Heart right ventricle (tissue), 16 donors: ENCODE measurements around the gene LRRC25. TPM values are rescaled to one million over a fixed set of nuclear protein-coding genes. Genes with fewer than 3 reads are reported as not detected.

Source experiments
- ATAC-seq, 8 donors: fragments of 200-7000 bp; cut with Tn5 transposase; one replicate each; pipeline ENCODE4 v1.9.1; 2020; ENCODE audit warnings: mild to moderate bottlenecking in 8 of 8, moderate library complexity in 8 of 8, moderate number of reproducible peaks in 1 of 8
- DNase-seq, 2 donors: peaks; one replicate each; pipeline ENCODE4 v3.0.0-alpha.2; 2020
- H3K27ac ChIP-seq, 10 donors: fragments of 200-600 bp; sonication (generic) in 2 of 10; one replicate each; pipeline versions ENCODE4 v1.5.0 to v1.8.0; 2020 to 2022; ENCODE audit warnings: mild to moderate bottlenecking in 3 of 10
- H3K27me3 ChIP-seq, 7 donors: fragments of 200-600 bp; one replicate each; pipeline ENCODE4 v1.8.0; 2021 to 2022; ENCODE audit warnings: mild to moderate bottlenecking in 2 of 7
- H3K36me3 ChIP-seq, 9 donors: fragments of 200-600 bp; sonication (generic) in 1 of 9; one replicate each; pipeline versions ENCODE4 v1.5.0 to v1.8.0; 2020 to 2022; ENCODE audit warnings: mild to moderate bottlenecking in 2 of 9
- H3K4me1 ChIP-seq, 9 donors: fragments of 200-600 bp; sonication (generic) in 1 of 9; one replicate each; pipeline versions ENCODE4 v1.5.0 to v1.8.0; 2020 to 2022; ENCODE audit warnings: mild to moderate bottlenecking in 4 of 9
- H3K4me3 ChIP-seq, 10 donors: fragments of 200-600 bp; sonication (generic) in 2 of 10; one replicate each; pipeline versions ENCODE4 v1.5.0 to v1.8.0; 2020 to 2022; ENCODE audit warnings: mild to moderate bottlenecking in 7 of 10, moderate library complexity in 2 of 10
- H3K9me3 ChIP-seq, 11 donors: fragments of 200-600 bp in 10 of 11; sonication (generic) in 2 of 11; one replicate each; pipeline versions ENCODE4 v1.5.0 to v1.8.0; 2013 to 2022; ENCODE audit warnings: mild to moderate bottlenecking in 2 of 11, control low read depth in 1 of 11, moderate library complexity in 1 of 11
- WGBS, 2 donors: extraction: QIAGEN DNeasy Blood & Tissue Kit; methylation state at CpG; one replicate each; pipeline ENCODE4 v1.1.7; 2013; ENCODE audit warnings: inconsistent platforms in 1 of 2; 5-methylcytosine and 5-hydroxymethylcytosine counted together
- intact Hi-C, 10 donors: fragments of 100-400 bp; cut with DNase I; formaldehyde crosslinking; loops; one replicate each; pipeline versions ENCODE4 v1.11.1 to v1.14.2; 2022
- polyA plus RNA-seq, 2 donors: library from polyadenylated mRNA; stranded (reverse); fragments of 200-250 nt; gene quantifications; one replicate each; pipeline ENCODE4 v1.2.3, GENCODE V29; 2013
- total RNA-seq, 10 donors: library from RNA; stranded (reverse); fragmentation: NEBNext Ultra II Directional in 3 of 10; extraction: Animal tissue kit (Norgen Biotek cat#: 25700) in 3 of 10; gene quantifications; one replicate each; pipeline versions ENCODE4 v1.2.1 to v1.2.4, GENCODE V29; 2021 to 2023
- TF ChIP-seq, protein P1 (sequence below), 9 donors: fragments of 200-600 bp; sonication (generic) in 2 of 9; IDR thresholded peaks; one replicate each; pipeline versions ENCODE4 v1.5.0 to v1.8.0; 2021 to 2022; ENCODE audit warnings: antibody characterized with exemption in 9 of 9, mild to moderate bottlenecking in 5 of 9, moderate library complexity in 1 of 9
- donor health status: Arrhythmogenic right ventricular cardiomyopathy.
- donor health status: ischemic (EF 13 %, LVEDD 7.1; RV severe dilation, severe dysfunction).
- donor health status: healthy with polysubstance abuse.
- donor health status: DM: no; HTN: yes; CAD: no.
- donor health status: DM: no; HTN: no; CAD: no.
- donor health status: ischemic (EF 25% LVEDD 6.9; RV normal size, moderate dysfunction).
- donor health status: ischemic (EF 25% LVEDD 5.7; RV mildly dilated, moderate dysfunction).
- donor health status: healthy.
- donor health status: DM: yes; HTN: yes; CAD: no.
- donor health status: Ischemic cardiomyopathy.
- donor health status: ischemic (EF 35%, LVEDD 5.7; RV mildly dilated, moderate dysfunction).
- donor health status: nonischemic (EF 11% LVEDD 7.7; RV severe dilation, severe dysfunction).
- donor health status: DM: yes; HTN: yes; CAD: no.
- donor health status: PGD.
- donor health status: ischemic (EF 29% LVEDD 5.4; RV normal size, mild dysfunction).
- donor health status: nonischemic (EF 23%, LVEDD 6.1; RV moderate dilation, normal function).

LRRC25 gene
- total and polyA plus RNA-seq, 12 donors: 0.57 to 13.3 (median 1.8) TPM

DNA sequence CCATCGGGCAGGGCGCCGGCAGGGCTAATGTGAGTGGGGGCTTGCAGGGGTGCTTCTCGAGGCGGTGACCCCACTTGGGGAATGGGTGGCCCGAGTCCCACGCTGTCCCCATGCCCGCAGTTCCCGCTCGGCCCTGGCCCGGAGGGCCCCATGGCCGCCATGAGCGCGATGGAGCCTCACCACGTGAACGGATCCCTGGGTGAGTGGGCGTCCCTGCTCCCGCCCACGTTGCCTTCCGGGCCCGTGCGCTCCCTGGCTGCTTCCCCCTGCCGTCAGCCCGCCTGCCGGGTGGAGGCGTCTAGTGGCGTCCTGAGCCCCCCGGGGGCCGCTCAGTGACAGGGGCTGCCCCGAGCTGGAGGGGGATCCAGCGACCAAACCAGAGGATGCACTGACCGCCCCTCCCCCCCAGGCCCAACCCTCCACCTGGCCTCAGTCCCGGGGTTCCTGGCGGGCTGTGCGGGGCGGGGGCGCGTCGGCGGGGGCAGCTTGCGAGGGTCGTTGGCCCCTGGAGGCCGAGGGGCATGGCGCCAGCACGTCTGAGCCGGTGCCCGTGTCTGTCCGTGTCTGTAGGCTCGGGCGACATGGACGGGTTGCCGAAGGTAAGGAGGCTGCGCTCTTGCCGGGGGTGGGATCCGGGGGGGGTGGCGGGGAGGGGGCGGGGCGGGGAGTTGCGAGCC, 35.7 kb upstream of the LRRC25 start:
- peaks cover 0 to 32% (median 0%) of the 10 kb centered on the region in 9 donors for H3K36me3 ChIP-seq
- WGBS, 2 donors: 18% methylated on average over 49 to 59 of the region's 59 CpGs
- peaks cover 18 to 70% (median 45%) of the 10 kb centered on the region in 9 donors for H3K4me1 ChIP-seq
- H3K4me3 ChIP-seq: peak overlapping the region in 9 of 10 donors; percentile 10 to 57 (median 51)
- ATAC-seq: no peak
- intact Hi-C loops: no loop called here
- no peak for DNase-seq
- TF ChIP-seq, protein P1, sequence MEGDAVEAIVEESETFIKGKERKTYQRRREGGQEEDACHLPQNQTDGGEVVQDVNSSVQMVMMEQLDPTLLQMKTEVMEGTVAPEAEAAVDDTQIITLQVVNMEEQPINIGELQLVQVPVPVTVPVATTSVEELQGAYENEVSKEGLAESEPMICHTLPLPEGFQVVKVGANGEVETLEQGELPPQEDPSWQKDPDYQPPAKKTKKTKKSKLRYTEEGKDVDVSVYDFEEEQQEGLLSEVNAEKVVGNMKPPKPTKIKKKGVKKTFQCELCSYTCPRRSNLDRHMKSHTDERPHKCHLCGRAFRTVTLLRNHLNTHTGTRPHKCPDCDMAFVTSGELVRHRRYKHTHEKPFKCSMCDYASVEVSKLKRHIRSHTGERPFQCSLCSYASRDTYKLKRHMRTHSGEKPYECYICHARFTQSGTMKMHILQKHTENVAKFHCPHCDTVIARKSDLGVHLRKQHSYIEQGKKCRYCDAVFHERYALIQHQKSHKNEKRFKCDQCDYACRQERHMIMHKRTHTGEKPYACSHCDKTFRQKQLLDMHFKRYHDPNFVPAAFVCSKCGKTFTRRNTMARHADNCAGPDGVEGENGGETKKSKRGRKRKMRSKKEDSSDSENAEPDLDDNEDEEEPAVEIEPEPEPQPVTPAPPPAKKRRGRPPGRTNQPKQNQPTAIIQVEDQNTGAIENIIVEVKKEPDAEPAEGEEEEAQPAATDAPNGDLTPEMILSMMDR (IDR thresholded peaks at IDR 0.05): no peak
- H3K9me3 ChIP-seq: no peaks in the 10 kb centered on the region
- peak overlapping the region in 7 of 10 donors; percentile 32 to 62 (median 44) for H3K27ac ChIP-seq
- H3K27me3 ChIP-seq: peaks cover 0 to 16% (median 0%) of the 10 kb centered on the region in 7 donors

DNA sequence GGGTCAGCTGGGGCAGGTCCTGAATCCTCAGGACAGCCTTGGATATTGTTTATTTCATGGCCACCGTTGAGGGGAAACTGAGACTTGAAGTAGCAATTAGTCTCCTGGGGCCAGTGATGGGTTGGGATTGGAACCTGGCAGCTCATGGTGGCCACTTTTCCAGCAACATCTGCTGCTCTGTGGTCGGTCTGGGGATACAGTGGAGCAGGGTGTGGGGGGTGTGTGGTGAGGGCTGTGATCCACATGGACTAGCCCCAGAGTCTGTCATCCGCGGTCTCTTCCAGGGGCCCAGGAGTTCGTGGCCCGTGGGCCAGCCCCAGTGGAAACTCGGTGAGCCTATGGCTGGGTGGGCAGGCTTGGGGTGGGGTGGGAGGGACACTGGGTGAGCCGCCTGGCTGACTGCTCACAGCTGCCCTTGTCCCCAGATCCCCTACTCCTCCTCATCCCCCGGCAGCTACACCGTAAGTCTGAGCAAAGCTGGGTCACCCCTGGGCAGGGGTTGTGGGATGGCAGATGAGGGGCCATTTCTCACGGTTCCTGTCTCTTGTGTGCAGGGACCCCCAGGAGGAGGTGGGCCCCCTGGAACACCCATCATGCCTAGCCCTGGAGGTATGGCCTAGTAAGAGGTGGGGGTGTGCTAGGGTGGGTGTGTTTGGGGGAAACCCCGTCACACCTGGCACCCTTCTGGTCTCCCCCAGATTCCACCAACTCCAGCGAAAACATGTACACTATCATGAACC, 35.0 kb upstream of the LRRC25 start:
- Histone ChIP-seq H3K4me3 (peak overlapping the region in 7 of 10 donors; percentile 42 to 57 (median 51)), H3K9me3 (no peaks in the 10 kb centered on the region), H3K36me3 (peaks cover 0 to 35% (median 0%) of the 10 kb centered on the region in 9 donors), H3K27me3 (peaks cover 0 to 9% (median 0%) of the 10 kb centered on the region in 7 donors), H3K27ac (peak overlapping the region in 5 of 10 donors; percentile 32 to 62 (median 44)), H3K4me1 (peaks cover 18 to 66% (median 40%) of the 10 kb centered on the region in 9 donors)
- ATAC-seq (no peak), DNase-seq (no peak)
- TF ChIP-seq, protein P1 (IDR thresholded peaks at IDR 0.05): no peak
- intact Hi-C loops: no loop called here
- WGBS, 2 donors: 78 to 79% methylated on average over 12 to 13 of the region's 13 CpGs

DNA sequence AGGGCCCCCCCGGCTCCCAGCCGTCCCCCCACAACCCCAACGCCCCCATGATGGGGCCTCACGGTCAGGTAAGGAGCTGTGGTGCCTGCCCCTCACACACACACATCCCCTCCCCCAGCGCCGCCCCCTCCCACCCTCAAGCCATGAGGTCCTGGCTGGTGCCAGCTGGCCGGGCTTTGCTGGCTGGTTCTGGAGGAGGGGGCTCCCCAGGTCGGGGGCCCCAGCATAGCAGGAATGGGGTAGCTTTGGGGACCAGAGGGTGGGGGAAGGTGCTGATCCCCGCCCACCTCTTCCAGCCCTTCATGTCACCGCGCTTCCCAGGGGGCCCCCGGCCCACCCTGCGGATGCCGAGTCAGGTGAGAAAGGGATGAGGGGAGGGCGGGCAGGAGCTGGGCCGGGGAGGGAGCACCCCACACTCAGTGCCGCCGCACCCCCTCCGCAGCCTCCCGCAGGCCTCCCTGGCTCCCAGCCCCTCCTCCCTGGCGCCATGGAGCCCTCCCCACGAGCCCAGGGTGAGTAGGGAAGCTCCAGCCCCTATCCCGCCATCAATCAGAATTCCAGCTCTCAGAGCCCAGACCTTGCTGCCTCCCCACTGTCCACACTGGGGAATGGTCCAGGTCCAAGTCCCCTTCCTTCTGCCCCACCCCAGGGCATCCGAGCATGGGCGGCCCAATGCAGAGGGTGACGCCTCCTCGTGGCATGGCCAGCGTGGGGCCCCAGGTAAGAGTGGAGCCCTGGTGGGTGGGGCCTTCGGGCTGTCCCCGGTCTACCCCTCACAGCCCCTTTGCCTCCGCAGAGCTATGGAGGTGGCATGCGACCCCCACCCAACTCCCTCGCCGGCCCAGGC, 34.2 kb upstream of the LRRC25 start:
- TF ChIP-seq, protein P1 (IDR thresholded peaks at IDR 0.05): no peak
- Histone ChIP-seq H3K9me3 (no peaks in the 10 kb centered on the region), H3K36me3 (peaks cover 0 to 40% (median 0%) of the 10 kb centered on the region in 9 donors), H3K4me1 (peaks cover 15 to 67% (median 40%) of the 10 kb centered on the region in 9 donors), H3K27ac (no peak overlapping the region), H3K4me3 (no peak overlapping the region), H3K27me3 (peaks cover 0 to 1% (median 0%) of the 10 kb centered on the region in 7 donors)
- DNase-seq (peak in 1 of 2 donors; percentile 17), ATAC-seq (no peak)
- WGBS, 2 donors: 83 to 92% methylated on average over 33 to 34 of the region's 34 CpGs
- intact Hi-C loops: no loop called here
